ENCODE data around the gene SPAAR. TPM values are rescaled to one million over a fixed set of nuclear protein-coding genes. Genes with fewer than 3 reads are reported as not detected.

SPAAR gene
- total RNA-seq, 1 donor from 2014 or later = not detected

DNA sequence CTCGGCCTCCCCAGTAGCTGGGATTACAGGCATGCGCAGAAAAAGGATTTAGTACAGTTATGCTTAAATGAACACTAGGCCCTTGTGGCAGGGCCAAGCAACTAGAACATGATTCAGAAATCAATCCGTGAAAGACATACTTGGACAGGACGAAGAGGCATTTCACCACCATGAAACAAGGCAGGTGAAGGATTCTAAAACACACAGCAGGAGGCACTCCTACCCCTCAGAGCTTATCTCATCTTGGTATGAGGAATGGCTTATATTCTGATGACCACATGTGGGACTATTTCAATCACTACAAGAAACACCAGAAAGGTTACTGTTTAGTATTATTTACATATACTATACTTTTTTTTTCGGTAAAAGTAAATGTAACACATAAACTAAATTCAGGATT is 33.0 kb downstream of the SPAAR start:
- Mint-ChIP-seq H3K4me3 (no peak overlapping the region), H3K9me3 (peaks cover 2% of the 10 kb centered on the region), H3K27ac (no peak overlapping the region), H3K27me3 (peaks cover 36% of the 10 kb centered on the region), H3K4me1 (ENCODE audit: unreplicated experiment) (peaks cover 6% of the 10 kb centered on the region), H3K36me3 (no peaks in the 10 kb centered on the region)
- no peak for TF ChIP-seq CTCF (conservative IDR thresholded peaks at IDR 0.05)
- no peak for DNase-seq (ENCODE audit: extremely low spot score, unreplicated experiment)

GRCh38 chr9:35944173-35944572 is 34.9 kb downstream of the SPAAR start:
- H3K27me3 Mint-ChIP-seq = peaks cover 43% of the 10 kb centered on the region
- H3K4me3 Mint-ChIP-seq = no peak overlapping the region
- no peaks in the 10 kb centered on the region for H3K9me3 Mint-ChIP-seq
- no peak for TF ChIP-seq CTCF (conservative IDR thresholded peaks at IDR 0.05)
- H3K27ac Mint-ChIP-seq = no peak overlapping the region
- H3K36me3 Mint-ChIP-seq = no peaks in the 10 kb centered on the region
- peaks cover 6% of the 10 kb centered on the region for H3K4me1 Mint-ChIP-seq (ENCODE audit: unreplicated experiment)
- DNase-seq (ENCODE audit: extremely low spot score, unreplicated experiment) = no peak

- H3K27ac Mint-ChIP-seq = no peak overlapping the region
- H3K27me3 Mint-ChIP-seq = peaks cover 43% of the 10 kb centered on the region
- H3K9me3 Mint-ChIP-seq = no peaks in the 10 kb centered on the region
- no peak for DNase-seq (ENCODE audit: extremely low spot score, unreplicated experiment)
- no peak overlapping the region for H3K4me3 Mint-ChIP-seq
- TF ChIP-seq CTCF (conservative IDR thresholded peaks at IDR 0.05) = no peak
- peaks cover 6% of the 10 kb centered on the region for H3K4me1 Mint-ChIP-seq (ENCODE audit: unreplicated experiment)
- H3K36me3 Mint-ChIP-seq = no peaks in the 10 kb centered on the region
These were observed 35.6 kb downstream of the SPAAR start for GRCh38 chr9:35944841-35945240.

DNA sequence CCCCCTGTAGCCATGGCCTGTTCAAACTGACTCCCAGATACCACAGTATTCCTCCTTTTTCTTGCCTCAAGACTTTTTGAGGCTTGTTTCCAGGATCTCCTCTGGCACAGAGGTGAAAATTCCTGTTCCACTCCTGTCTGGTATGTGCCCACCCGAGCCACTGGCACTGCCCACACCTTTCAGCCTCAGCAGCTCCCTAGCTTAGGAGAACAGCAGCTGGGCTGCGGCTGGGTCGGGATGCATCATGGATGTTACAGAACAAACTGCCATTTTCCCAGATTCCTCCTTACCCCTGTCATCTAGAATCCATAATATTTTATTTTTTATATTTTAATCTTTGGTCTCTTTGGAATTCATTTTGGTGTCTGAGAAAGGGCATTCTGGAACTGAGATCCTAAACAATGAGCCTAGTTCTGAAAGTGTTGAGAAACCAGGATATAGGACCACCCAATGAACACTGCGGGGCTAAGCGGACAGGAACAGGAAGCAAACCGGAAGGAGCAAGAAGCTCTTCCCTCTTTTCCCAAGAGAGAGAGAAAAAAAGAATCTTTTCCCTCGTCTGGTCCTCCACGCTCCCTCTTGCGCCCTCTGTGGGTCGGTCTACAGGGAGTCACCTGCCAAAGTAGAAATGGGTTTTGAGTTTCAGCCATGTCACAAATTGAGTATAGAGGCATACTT is 36.2 kb downstream of the SPAAR start:
- no peaks in the 10 kb centered on the region for H3K9me3 Mint-ChIP-seq
- H3K36me3 Mint-ChIP-seq = no peaks in the 10 kb centered on the region
- peak; percentile 80 for DNase-seq (ENCODE audit: extremely low spot score, unreplicated experiment)
- peak; percentile 89 for TF ChIP-seq CTCF (conservative IDR thresholded peaks at IDR 0.05)
- H3K27me3 Mint-ChIP-seq = peaks cover 40% of the 10 kb centered on the region
- peaks cover 6% of the 10 kb centered on the region for H3K4me1 Mint-ChIP-seq (ENCODE audit: unreplicated experiment)
- no peak overlapping the region for H3K27ac Mint-ChIP-seq
- H3K4me3 Mint-ChIP-seq = peak overlapping the region; percentile 82

- H3K27me3 Mint-ChIP-seq = peaks cover 34% of the 10 kb centered on the region
These were observed 39.2 kb downstream of the SPAAR start for GRCh38 chr9:35948451-35948850.

More at GRCh38 chr9:35948451-35948850, 39.2 kb downstream of the SPAAR start:
- DNase-seq (ENCODE audit: extremely low spot score, unreplicated experiment) = no peak
- no peak for TF ChIP-seq CTCF (conservative IDR thresholded peaks at IDR 0.05)
- Mint-ChIP-seq H3K4me3 (no peak overlapping the region), H3K36me3 (no peaks in the 10 kb centered on the region), H3K9me3 (no peaks in the 10 kb centered on the region), H3K27ac (no peak overlapping the region), H3K4me1 (ENCODE audit: unreplicated experiment) (peaks cover 6% of the 10 kb centered on the region)
